22Rv1 (cell line): ENCODE data around the gene C12orf60.

Source experiments
- CTCF ChIP-seq: fragments of 450-650 bp; IDR thresholded peaks from 2 replicates; pipeline ENCODE4 v1.5.1; 2017; ENCODE audit warnings: mild to moderate bottlenecking
- ZFX ChIP-seq: fragments of 450-650 bp; IDR thresholded peaks from 2 replicates; pipeline ENCODE4 v1.6.1; 2017; ENCODE audit warnings: antibody characterized with exemption, borderline replicate concordance

- no peak for TF ChIP-seq CTCF
- TF ChIP-seq ZFX = no peak
These were observed 10.5 kb downstream of the C12orf60 start, which contains the start of gene SMCO3 for GRCh38 chr12:14814014-14814413.
